Measurements from ENCODE around the gene ZNF823. TPM values are rescaled to one million over a fixed set of nuclear protein-coding genes. Genes with fewer than 3 reads are reported as not detected.

ZNF823 gene
- total RNA-seq, 1 donor, result 4.1 TPM

- peak overlapping the region; percentile 83 for H3K4me3 ChIP-seq (ENCODE audit: low read depth, low read length)
- peak; percentile 84 for DNase-seq (ENCODE audit: low read depth)
- TF ChIP-seq CTCF (IDR thresholded peaks at IDR 0.05; ENCODE audit: insufficient read depth, low read length), result no peak
These were observed 44.0 kb downstream of the ZNF823 start for GRCh38 chr19:11694533-11695439.

GRCh38 chr19:11693505-11694499 is 44.9 kb downstream of the ZNF823 start:
- TF ChIP-seq CTCF (IDR thresholded peaks at IDR 0.05; ENCODE audit: insufficient read depth, low read length), result no peak
- DNase-seq (ENCODE audit: low read depth), result peak; percentile 61
- peak overlapping the region; percentile 83 for H3K4me3 ChIP-seq (ENCODE audit: low read depth, low read length)

- no peak overlapping the region for H3K4me3 ChIP-seq (ENCODE audit: low read depth, low read length)
- no peak for TF ChIP-seq CTCF (IDR thresholded peaks at IDR 0.05; ENCODE audit: insufficient read depth, low read length)
- no peak for DNase-seq (ENCODE audit: low read depth)
These were observed 46.5 kb downstream of the ZNF823 start for GRCh38 chr19:11692127-11692790.

GRCh38 chr19:11685676-11686650 is 52.8 kb downstream of the ZNF823 start:
- TF ChIP-seq CTCF (IDR thresholded peaks at IDR 0.05; ENCODE audit: insufficient read depth, low read length), result no peak
- DNase-seq (ENCODE audit: low read depth), result no peak
- no peak overlapping the region for H3K4me3 ChIP-seq (ENCODE audit: low read depth, low read length)

GRCh38 chr19:11684987-11685675 is 53.6 kb downstream of the ZNF823 start:
- TF ChIP-seq CTCF (IDR thresholded peaks at IDR 0.05; ENCODE audit: insufficient read depth, low read length), result no peak
- no peak for DNase-seq (ENCODE audit: low read depth)
- no peak overlapping the region for H3K4me3 ChIP-seq (ENCODE audit: low read depth, low read length)

Data from fibroblast of the aortic adventitia (primary cell).